Measurements from ENCODE around the gene TMEM45A. TPM values are rescaled to one million over a fixed set of nuclear protein-coding genes. Genes with fewer than 3 reads are reported as not detected.

The TMEM45A gene
- total and polyA plus RNA-seq, 2 donors (not counting 3 experiments of a cell fraction or from before 2014, with no cell fraction given), result 5.6 to 8.6 TPM

GRCh38 chr3:100537646-100538338, 45.4 kb downstream of the TMEM45A start:
- H3K79me2 ChIP-seq (ENCODE audit: control insufficient read depth, insufficient read depth, low read length), result no peaks in the 10 kb centered on the region
- H3K27ac ChIP-seq (ENCODE audit: insufficient read depth, low read depth, low read length), result no peak overlapping the region
- dilution Hi-C loops (cut with MboI; ENCODE audit: extremely low pct_ligation_motif_present, low sequenced_read_pairs) (no loop called here), intact Hi-C loops (cut with micrococcal nuclease) (no loop called here)
- H3K36me3 ChIP-seq (ENCODE audit: control insufficient read depth in 2 of 2, extremely low read depth in 1 of 2, insufficient read depth in 2 of 2, low read length in 2 of 2), result no peaks in the 10 kb centered on the region
- H4K20me1 ChIP-seq (replicated peaks; ENCODE audit: control insufficient read depth, extremely low read depth, insufficient read depth, low read length), result no peaks in the 10 kb centered on the region
- no peak overlapping the region for H3K4me3 ChIP-seq (replicated peaks in 1 of 3; ENCODE audit: insufficient read depth in 1 of 3, low read depth in 1 of 3, low read length in 3 of 3)
- H3K9ac ChIP-seq (replicated peaks; ENCODE audit: extremely low read depth, insufficient read depth, low read length), result no peak overlapping the region
- FAIRE-seq, result no peak
- POLR2A ChIA-PET, result no interaction called here
- no peak for TF ChIP-seq MYC (IDR thresholded peaks at IDR 0.05; ENCODE audit: low read depth, low read length)
- TF ChIP-seq JUN (IDR thresholded peaks at IDR 0.05; ENCODE audit: borderline replicate concordance, insufficient read depth, insufficient read length, low read depth), result no peak
- TF ChIP-seq FOS (IDR thresholded peaks at IDR 0.05; ENCODE audit: borderline replicate concordance, insufficient read depth, low read length), result no peak
- TF ChIP-seq POLR2AphosphoS5 (IDR thresholded peaks at IDR 0.05; ENCODE audit: insufficient read depth, low read depth, low read length), result no peak
- no peak for TF ChIP-seq MAX (IDR thresholded peaks at IDR 0.05; ENCODE audit: insufficient read depth, insufficient read length)
- TF ChIP-seq CTCF (IDR thresholded peaks at IDR 0.05; ENCODE audit: extremely low read depth in 1 of 2, insufficient read depth in 1 of 2, low read depth in 1 of 2, low read length in 2 of 2), result no peak
- no peak for TF ChIP-seq GATA2 (IDR thresholded peaks at IDR 0.05; ENCODE audit: insufficient read depth, insufficient read length, low read depth, low read length)
- TF ChIP-seq POLR2A (IDR thresholded peaks at IDR 0.05; ENCODE audit: low read depth, low read length), result no peak
- no peak for TF ChIP-seq EZH2 (IDR thresholded peaks at IDR 0.05; ENCODE audit: borderline replicate concordance, low read depth, low read length, severe bottlenecking)
- H3K9me1 ChIP-seq (replicated peaks; ENCODE audit: control insufficient read depth, extremely low read depth, insufficient read depth, low read length), result no peaks in the 10 kb centered on the region
- CTCF ChIA-PET, result no interaction called here
- no peaks in the 10 kb centered on the region for H3K4me1 ChIP-seq (ENCODE audit: control insufficient read depth, extremely low read depth, insufficient read depth, low read length)
- H3K4me2 ChIP-seq (ENCODE audit: insufficient read depth, low read length), result no peak overlapping the region
- DNase-seq (ENCODE audit: low read depth, low spot score), result no peak
- H2AFZ ChIP-seq (ENCODE audit: low read depth, low read length), result no peak overlapping the region
- BruUV-seq (replicated peaks), result no TSS peak
- no peaks in the 10 kb centered on the region for H3K9me3 ChIP-seq (replicated peaks; ENCODE audit: control insufficient read depth, insufficient read depth, low read length)
- no peaks in the 10 kb centered on the region for H3K27me3 ChIP-seq (ENCODE audit: control insufficient read depth in 2 of 2, insufficient read depth in 2 of 2, low read length in 2 of 2)
